Endodermal cell (in vitro differentiated cells): ENCODE results near the gene MTCH2. TPM values are rescaled to one million over a fixed set of nuclear protein-coding genes. Genes with fewer than 3 reads are reported as not detected.

ENCODE experiments used
- DNase-seq: peaks from one replicate; pipeline ENCODE4 v3.0.0-alpha.2; 2017
- H3K27ac ChIP-seq: 2 replicates; pipeline ENCODE4 v1.5.1; 2013; ENCODE audit warnings: mild to moderate bottlenecking, low read depth, low read length, moderate library complexity
- H3K27me3 ChIP-seq: 2 replicates; pipeline ENCODE4 v1.6.1; 2013; ENCODE audit warnings: mild to moderate bottlenecking, low read length, moderate library complexity; ENCODE audit not compliant: insufficient read depth, control insufficient read depth, poor library complexity, severe bottlenecking
- H3K36me3 ChIP-seq: 2 replicates; pipeline ENCODE4 v1.7.0; 2013; ENCODE audit warnings: mild to moderate bottlenecking, low read length, moderate library complexity; ENCODE audit not compliant: control insufficient read depth, insufficient read depth
- H3K4me1 ChIP-seq: one replicate; pipeline ENCODE4 v1.7.0; 2013; ENCODE audit warnings: low read length; ENCODE audit not compliant: control insufficient read depth, insufficient read depth
- H3K4me3 ChIP-seq: 2 replicates; pipeline ENCODE4 v1.5.1; 2013; ENCODE audit warnings: mild to moderate bottlenecking, low read length, moderate library complexity
- H3K9ac ChIP-seq: 2 replicates; pipeline ENCODE4 v1.6.1; 2013; ENCODE audit warnings: mild to moderate bottlenecking, low read length, moderate library complexity; ENCODE audit not compliant: poor library complexity, severe bottlenecking; ENCODE audit errors: extremely low read depth
- H3K9me3 ChIP-seq: 2 replicates; pipeline ENCODE4 v1.6.1; 2013; ENCODE audit warnings: mild to moderate bottlenecking, low read length, moderate library complexity; ENCODE audit not compliant: control insufficient read depth
- H3K27ac Mint-ChIP-seq: 2 replicates; pipeline ENCODE4 v1.8.0; 2020; ENCODE audit warnings: mixed read lengths
- H3K27me3 Mint-ChIP-seq: 2 replicates; pipeline ENCODE4 v1.8.0; 2021; ENCODE audit warnings: mild to moderate bottlenecking, mixed read lengths; ENCODE audit not compliant: insufficient read depth
- H3K36me3 Mint-ChIP-seq: 2 replicates; pipeline ENCODE4 v1.8.0; 2020; ENCODE audit warnings: low read depth, mixed read lengths
- H3K4me1 Mint-ChIP-seq: 2 replicates; pipeline ENCODE4 v1.8.0; 2020; ENCODE audit warnings: mixed read lengths
- H3K4me3 Mint-ChIP-seq: 2 replicates; pipeline ENCODE4 v1.8.0; 2020; ENCODE audit warnings: mild to moderate bottlenecking, moderate library complexity, mixed read lengths
- H3K9me3 Mint-ChIP-seq: 2 replicates; pipeline ENCODE4 v1.8.0; 2020; ENCODE audit warnings: mild to moderate bottlenecking, mixed read lengths
- WGBS, 2 experiments: methylation state at CpG; one replicate each; pipeline versions ENCODE4 v1.1.5 to v1.1.7; 2013; ENCODE audit warnings: missing lambda C conversion rate in 2 of 2, mixed read lengths in 1 of 2; ENCODE audit not compliant: insufficient coverage in 1 of 2, insufficient read length in 1 of 2; 5-methylcytosine and 5-hydroxymethylcytosine counted together
- total RNA-seq, 2 donors: library from RNA; stranded (reverse); fragmentation: NEBNext Ultra II Directional in 1 of 2; extraction: Animal tissue kit (Norgen Biotek cat#: 25700) in 1 of 2; gene quantifications; 2 replicates in 1 of 2; 3 replicates in 1 of 2; pipeline ENCODE4 v1.2.1, GENCODE V29; 2021
- TF ChIP-seq, protein P1 (sequence below): fragments of 200-600 bp; sonication (generic); conservative IDR thresholded peaks from 2 replicates; pipeline ENCODE4 v1.5.0; 2021; ENCODE audit warnings: antibody characterized with exemption, mild to moderate bottlenecking

Gene MTCH2
- total RNA-seq, 2 donors from 2014 or later = 123 to 147 TPM

DNA sequence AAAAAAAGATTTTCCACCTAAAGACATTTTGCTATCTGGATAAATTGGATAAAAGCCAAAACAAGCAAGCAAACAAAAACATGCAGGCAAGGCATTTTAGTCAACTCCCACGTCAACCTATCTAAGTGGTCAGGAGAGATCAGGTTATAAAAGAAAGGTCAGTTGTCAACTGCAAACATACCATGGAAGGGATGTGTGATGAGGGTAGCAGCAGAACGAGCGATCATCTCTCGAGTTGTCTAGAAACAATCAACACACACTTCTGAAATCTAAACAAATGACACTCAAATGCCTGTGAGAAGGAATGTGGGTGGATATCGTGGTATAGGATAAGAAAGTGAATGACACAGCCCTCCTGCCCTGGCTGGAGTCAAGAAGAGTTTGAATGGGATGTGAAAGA is 10.9 kb downstream of the MTCH2 start:
- Histone ChIP-seq H3K36me3 (peaks cover 73% of the 10 kb centered on the region), H3K4me1 (no peaks in the 10 kb centered on the region), H3K9me3 (no peaks in the 10 kb centered on the region), H3K27ac (no peak overlapping the region), H3K4me3 (no peak overlapping the region), H3K9ac (no peak overlapping the region), H3K27me3 (no peaks in the 10 kb centered on the region)
- no peak overlapping the region for H3K27ac Mint-ChIP-seq
- H3K36me3 Mint-ChIP-seq = peaks cover 66% of the 10 kb centered on the region
- WGBS, 2 experiments = 90% methylated on average over 1 of the region's 5 CpGs; no CpG with 5 or more reads in 1 of the 2 experiments
- DNase-seq = no peak
- no peak overlapping the region for H3K4me3 Mint-ChIP-seq
- TF ChIP-seq, protein P1, sequence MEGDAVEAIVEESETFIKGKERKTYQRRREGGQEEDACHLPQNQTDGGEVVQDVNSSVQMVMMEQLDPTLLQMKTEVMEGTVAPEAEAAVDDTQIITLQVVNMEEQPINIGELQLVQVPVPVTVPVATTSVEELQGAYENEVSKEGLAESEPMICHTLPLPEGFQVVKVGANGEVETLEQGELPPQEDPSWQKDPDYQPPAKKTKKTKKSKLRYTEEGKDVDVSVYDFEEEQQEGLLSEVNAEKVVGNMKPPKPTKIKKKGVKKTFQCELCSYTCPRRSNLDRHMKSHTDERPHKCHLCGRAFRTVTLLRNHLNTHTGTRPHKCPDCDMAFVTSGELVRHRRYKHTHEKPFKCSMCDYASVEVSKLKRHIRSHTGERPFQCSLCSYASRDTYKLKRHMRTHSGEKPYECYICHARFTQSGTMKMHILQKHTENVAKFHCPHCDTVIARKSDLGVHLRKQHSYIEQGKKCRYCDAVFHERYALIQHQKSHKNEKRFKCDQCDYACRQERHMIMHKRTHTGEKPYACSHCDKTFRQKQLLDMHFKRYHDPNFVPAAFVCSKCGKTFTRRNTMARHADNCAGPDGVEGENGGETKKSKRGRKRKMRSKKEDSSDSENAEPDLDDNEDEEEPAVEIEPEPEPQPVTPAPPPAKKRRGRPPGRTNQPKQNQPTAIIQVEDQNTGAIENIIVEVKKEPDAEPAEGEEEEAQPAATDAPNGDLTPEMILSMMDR = no peak
- no peaks in the 10 kb centered on the region for H3K4me1 Mint-ChIP-seq
- no peaks in the 10 kb centered on the region for H3K27me3 Mint-ChIP-seq
- no peaks in the 10 kb centered on the region for H3K9me3 Mint-ChIP-seq

DNA sequence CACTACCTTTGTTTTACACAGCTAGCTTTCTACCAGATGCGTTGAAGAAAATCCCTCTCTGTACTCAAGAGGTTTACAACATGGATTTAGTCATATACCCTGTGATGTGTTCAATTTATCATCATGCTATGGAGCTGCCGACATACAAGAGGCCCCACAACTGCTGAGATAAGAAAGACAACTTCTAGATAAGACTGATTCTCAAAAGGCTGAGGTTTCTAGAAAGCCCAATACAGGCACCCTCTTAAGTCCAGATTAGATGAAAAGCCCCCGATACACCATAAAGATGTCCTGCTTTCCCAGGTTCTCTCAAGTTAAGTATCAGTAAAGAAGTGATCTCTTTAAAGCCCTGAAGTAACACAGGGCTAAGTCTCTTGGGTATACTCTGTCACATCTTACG is 14.3 kb downstream of the MTCH2 start:
- no peak for DNase-seq
- no peak overlapping the region for H3K4me3 ChIP-seq
- peaks cover 67% of the 10 kb centered on the region for H3K36me3 Mint-ChIP-seq
- no peaks in the 10 kb centered on the region for H3K27me3 Mint-ChIP-seq
- H3K27ac Mint-ChIP-seq = no peak overlapping the region
- TF ChIP-seq, protein P1 = no peak
- 94 to 95% methylated on average over 3 to 4 of the region's 4 CpGs for WGBS, 2 experiments
- H3K4me1 Mint-ChIP-seq = no peaks in the 10 kb centered on the region
- peaks cover 82% of the 10 kb centered on the region for H3K36me3 ChIP-seq
- no peak overlapping the region for H3K27ac ChIP-seq
- H3K9me3 ChIP-seq = no peaks in the 10 kb centered on the region
- no peak overlapping the region for H3K9ac ChIP-seq
- H3K9me3 Mint-ChIP-seq = no peaks in the 10 kb centered on the region
- H3K4me3 Mint-ChIP-seq = no peak overlapping the region
- H3K4me1 ChIP-seq = no peaks in the 10 kb centered on the region
- no peaks in the 10 kb centered on the region for H3K27me3 ChIP-seq

DNA sequence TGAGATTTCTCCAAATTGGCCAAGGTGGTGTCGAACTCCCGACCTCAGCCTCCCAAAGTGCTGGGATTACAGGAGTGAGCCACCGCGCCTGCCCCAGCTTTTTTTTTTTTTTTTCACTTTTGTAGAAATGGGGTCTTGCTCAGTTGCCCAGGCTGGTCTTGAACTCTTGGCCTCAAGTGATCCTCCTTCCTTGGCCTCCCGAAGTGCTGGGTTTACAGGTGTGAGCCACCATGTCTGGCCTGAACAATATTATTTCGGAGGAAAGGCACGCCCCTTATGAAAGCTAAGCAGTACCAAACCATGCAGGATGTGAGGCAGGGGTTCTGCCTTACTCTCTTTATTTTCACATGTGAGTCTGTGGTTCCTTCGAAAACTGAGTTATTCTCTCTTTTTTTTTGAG is 16.1 kb downstream of the MTCH2 start:
- TF ChIP-seq, protein P1 = no peak
- no peak for DNase-seq
- no peaks in the 10 kb centered on the region for H3K4me1 Mint-ChIP-seq
- no peaks in the 10 kb centered on the region for H3K4me1 ChIP-seq
- no peaks in the 10 kb centered on the region for H3K27me3 ChIP-seq
- peaks cover 86% of the 10 kb centered on the region for H3K36me3 ChIP-seq
- no peaks in the 10 kb centered on the region for H3K9me3 ChIP-seq
- no peak overlapping the region for H3K27ac Mint-ChIP-seq
- H3K9ac ChIP-seq = no peak overlapping the region
- H3K36me3 Mint-ChIP-seq = peaks cover 67% of the 10 kb centered on the region
- H3K9me3 Mint-ChIP-seq = no peaks in the 10 kb centered on the region
- H3K4me3 Mint-ChIP-seq = no peak overlapping the region
- 93 to 97% methylated on average over 7 to 8 of the region's 8 CpGs for WGBS, 2 experiments
- H3K27ac ChIP-seq = no peak overlapping the region
- no peaks in the 10 kb centered on the region for H3K27me3 Mint-ChIP-seq
- H3K4me3 ChIP-seq = no peak overlapping the region
